GM13977 (cell line): ENCODE measurements around the gene DKK1.

Experiments used
- DNase-seq: peaks from one replicate; pipeline ENCODE4 v3.0.0; 2012; ENCODE audit warnings: low spot score
- in situ Hi-C: fragments of 300-500 bp; cut with MboI; formaldehyde crosslinking; loops from one replicate; pipeline ENCODE4 v1.12.0; 2022; ENCODE audit warnings: low sequenced_read_pairs, low pct_unique_long_range_greater_than_20kb, mixed read lengths, inconsistent platforms; ENCODE audit not compliant: unreplicated experiment
- TF ChIP-seq, protein P1 (sequence below): IDR thresholded peaks from 2 replicates; pipeline ENCODE4 v1.5.1; 2012; ENCODE audit warnings: mild to moderate bottlenecking, control low read depth; ENCODE audit not compliant: insufficient read depth; ENCODE audit errors: extremely low read depth, missing control alignments

DKK1 gene

DNA sequence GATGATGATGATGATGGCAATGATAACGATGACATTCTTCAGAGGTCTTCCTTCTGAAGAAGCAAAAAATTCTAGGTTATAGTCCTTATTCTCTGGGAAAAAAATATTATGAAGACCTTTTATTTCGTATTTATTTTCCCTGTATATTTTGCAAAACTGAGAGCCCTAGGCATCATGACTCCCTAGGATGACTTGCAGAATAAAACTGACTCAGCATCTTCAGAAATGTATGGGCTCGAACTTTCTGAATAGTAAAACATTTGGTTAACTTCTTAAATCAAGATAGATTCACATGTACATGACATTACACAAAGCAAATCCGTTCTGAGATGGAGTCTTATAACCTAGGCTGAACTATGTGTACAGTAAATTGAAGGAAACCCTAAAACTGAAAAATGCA is 29.4 kb downstream of the DKK1 start:
- DNase-seq, result no peak
- TF ChIP-seq, protein P1, sequence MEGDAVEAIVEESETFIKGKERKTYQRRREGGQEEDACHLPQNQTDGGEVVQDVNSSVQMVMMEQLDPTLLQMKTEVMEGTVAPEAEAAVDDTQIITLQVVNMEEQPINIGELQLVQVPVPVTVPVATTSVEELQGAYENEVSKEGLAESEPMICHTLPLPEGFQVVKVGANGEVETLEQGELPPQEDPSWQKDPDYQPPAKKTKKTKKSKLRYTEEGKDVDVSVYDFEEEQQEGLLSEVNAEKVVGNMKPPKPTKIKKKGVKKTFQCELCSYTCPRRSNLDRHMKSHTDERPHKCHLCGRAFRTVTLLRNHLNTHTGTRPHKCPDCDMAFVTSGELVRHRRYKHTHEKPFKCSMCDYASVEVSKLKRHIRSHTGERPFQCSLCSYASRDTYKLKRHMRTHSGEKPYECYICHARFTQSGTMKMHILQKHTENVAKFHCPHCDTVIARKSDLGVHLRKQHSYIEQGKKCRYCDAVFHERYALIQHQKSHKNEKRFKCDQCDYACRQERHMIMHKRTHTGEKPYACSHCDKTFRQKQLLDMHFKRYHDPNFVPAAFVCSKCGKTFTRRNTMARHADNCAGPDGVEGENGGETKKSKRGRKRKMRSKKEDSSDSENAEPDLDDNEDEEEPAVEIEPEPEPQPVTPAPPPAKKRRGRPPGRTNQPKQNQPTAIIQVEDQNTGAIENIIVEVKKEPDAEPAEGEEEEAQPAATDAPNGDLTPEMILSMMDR, result no peak
- in situ Hi-C loops, result no loop called here

DNA sequence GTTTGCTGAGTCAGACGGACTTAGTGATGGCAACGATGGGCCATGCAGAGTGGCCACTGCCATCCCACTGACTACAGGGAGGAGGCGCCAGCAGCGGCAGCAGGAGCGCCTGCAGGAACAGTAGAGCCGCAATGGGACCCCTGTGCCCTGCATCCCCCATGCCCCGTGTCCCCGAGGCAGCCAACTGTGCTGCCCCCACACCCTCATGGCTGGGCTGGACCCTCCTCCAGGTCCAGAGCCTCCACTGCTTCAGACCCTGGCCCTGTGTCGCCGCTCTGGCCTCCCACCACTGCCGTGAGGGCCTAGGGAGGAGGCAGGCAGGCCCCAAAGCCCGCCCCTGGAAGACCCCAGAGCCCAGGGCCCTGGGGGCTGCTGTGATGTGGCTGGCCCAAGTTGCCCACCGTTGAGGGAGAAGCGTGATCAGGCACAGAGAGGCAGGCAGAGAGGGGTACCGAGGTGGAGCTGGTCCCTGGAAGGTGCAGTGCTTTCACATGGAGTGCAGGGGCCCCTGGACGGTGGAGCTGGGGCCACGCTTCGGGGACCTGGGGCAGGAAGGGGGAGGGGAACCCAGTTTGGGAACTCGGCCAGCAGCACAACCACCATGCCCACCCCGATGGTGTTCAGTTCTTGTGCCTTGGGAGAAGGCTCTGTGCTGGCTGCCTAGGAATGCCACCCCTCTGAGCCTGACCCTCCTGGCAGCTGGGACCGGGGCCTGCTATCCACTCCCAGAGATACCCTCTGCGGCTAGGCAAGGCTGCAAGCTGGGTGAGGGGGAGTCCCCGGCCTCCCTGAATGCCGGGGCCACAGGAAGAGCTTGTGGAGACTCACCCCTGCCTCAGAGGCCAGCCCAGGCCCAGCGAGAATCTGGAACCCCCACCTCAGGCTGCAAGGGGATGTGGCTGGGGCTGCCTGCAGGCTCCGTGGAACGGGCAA is 32.6 kb downstream of the DKK1 start:
- no peak for DNase-seq
- in situ Hi-C loops, result no loop called here
- TF ChIP-seq, protein P1, result no peak

DNA sequence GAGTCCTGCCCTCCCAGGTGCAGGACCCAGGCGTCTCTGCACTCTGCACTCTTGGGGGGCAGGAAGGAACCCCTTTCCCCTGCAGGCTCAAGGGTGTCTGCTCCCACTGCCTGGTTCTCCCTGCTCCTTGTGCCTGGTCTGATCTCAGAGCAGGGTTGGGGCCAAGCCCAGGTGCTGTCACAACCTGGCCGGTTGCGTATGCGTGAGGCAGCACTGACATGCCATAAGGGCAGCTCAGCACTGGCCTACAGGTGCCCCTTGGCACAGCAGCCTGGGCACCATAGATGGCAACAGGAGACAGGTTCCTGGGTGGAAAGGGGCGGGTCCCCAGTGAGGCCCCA is 33.2 kb downstream of the DKK1 start:
- TF ChIP-seq, protein P1, result no peak
- in situ Hi-C loops, result no loop called here
- no peak for DNase-seq

DNA sequence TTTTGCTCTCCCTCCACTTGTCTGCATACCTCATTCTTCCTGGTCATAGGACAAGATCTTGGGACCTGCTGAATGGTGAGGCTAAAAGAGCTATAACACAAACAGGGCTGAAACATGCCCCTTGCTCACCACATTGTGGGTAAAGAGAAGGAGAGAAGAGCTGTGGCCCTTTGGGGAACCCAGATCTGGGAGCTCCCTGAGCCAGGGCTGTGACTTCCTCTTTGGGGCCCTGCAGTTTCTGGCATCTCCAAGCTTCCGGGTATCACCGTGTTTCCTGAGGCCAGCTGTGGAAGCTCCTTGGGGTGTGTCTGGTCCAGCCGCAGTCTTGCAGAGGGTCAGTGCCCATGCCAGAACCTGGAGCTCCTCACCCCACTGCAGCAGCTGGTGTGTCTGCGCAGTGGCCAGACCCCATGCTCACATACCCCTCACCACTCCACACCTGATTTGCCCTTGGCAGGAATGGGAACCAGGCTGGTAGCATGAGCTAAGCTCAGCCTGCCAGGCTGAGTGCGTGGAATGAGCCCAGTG is 34.0 kb downstream of the DKK1 start:
- in situ Hi-C loops, result no loop called here
- TF ChIP-seq, protein P1, result no peak
- no peak for DNase-seq

DNA sequence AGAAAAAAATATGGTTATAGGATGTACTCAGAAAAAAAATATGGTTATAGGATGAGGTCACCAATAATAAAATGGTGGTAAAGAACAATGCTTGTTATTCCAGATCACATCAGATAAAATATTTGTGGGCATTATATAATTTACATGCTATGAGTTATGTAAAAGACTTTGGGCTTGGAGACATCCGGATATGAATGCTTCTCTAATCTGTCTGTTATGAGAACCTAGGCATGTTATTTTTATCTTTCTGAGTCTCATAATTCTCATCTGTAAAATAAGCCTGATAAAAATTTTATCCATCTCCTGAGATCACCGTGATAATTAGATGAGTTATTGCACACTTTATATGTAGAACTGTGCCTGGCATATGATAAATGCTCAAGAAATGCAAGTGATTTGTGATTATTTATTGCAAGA is 37.8 kb downstream of the DKK1 start:
- in situ Hi-C loops, result no loop called here
- no peak for DNase-seq
- TF ChIP-seq, protein P1, result no peak

DNA sequence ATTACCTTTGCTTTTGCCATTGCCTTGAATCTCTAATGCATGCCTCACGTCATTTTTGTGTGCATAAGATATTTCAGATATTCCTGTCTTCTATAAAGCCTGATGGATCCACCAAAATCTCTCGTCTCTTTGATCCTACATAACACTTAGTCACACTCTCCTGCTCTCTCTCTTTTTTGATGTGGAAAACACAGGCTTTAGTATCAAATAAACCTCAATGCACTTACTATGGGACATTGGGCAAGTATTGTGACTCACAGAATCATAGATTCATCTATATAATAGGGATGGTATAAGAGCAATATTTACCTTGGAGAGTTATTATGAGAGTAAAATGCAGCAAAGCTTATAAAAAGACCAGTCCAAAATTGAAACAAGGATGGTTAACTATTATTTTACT is 39.1 kb downstream of the DKK1 start:
- no peak for DNase-seq
- TF ChIP-seq, protein P1, result no peak
- in situ Hi-C loops, result no loop called here
